HL-60 (cell line): ENCODE measurements around the gene PRKAR1B.

Experiments used
- DNase-seq, 2 experiments: peaks; one replicate each; pipeline ENCODE4 v3.0.0-alpha.2; 2010 to 2020; ENCODE audit warnings: low read depth in 1 of 2, low spot score in 1 of 2
- H3K27ac ChIP-seq: fragments of 250-450 bp; sonication (Bioruptor Pico); replicated peaks from 2 replicates; pipeline ENCODE4 v1.5.1; 2020; ENCODE audit warnings: mild to moderate bottlenecking, moderate library complexity
- H3K27me3 ChIP-seq: fragments of 250-450 bp; sonication (Bioruptor Pico); 2 replicates; pipeline ENCODE4 v1.5.1; 2021; ENCODE audit warnings: mild to moderate bottlenecking, moderate library complexity; ENCODE audit not compliant: insufficient read depth, poor library complexity, severe bottlenecking
- H3K4me3 ChIP-seq: replicated peaks from 2 replicates; pipeline ENCODE4 v1.5.1; 2011; ENCODE audit warnings: mild to moderate bottlenecking, control low read depth, low read length; ENCODE audit not compliant: insufficient read depth
- GABPA ChIP-seq: IDR thresholded peaks from 2 replicates; pipeline ENCODE4 v1.6.1; 2012; ENCODE audit warnings: low read depth
- POLR2AphosphoS5 ChIP-seq: IDR thresholded peaks from 2 replicates; pipeline ENCODE4 v1.6.1; 2012; ENCODE audit warnings: low read depth
- SPI1 ChIP-seq: IDR thresholded peaks from 2 replicates; pipeline ENCODE4 v1.6.1; 2012; ENCODE audit warnings: low read depth, mild to moderate bottlenecking, borderline replicate concordance
- TF ChIP-seq, protein P1 (sequence below): IDR thresholded peaks from one replicate; pipeline ENCODE4 v1.5.1; 2011; ENCODE audit warnings: low read length, control low read depth, inconsistent platforms; ENCODE audit not compliant: insufficient read depth
- TF ChIP-seq, protein P2 (sequence below): IDR thresholded peaks from 2 replicates; pipeline ENCODE4 v1.6.1; 2012; ENCODE audit warnings: low read depth; ENCODE audit not compliant: insufficient replicate concordance

Gene PRKAR1B

GRCh38 chr7:767580-767940 is 40.5 kb upstream of the PRKAR1B start:
- no peak for TF ChIP-seq POLR2AphosphoS5
- TF ChIP-seq, protein P1, sequence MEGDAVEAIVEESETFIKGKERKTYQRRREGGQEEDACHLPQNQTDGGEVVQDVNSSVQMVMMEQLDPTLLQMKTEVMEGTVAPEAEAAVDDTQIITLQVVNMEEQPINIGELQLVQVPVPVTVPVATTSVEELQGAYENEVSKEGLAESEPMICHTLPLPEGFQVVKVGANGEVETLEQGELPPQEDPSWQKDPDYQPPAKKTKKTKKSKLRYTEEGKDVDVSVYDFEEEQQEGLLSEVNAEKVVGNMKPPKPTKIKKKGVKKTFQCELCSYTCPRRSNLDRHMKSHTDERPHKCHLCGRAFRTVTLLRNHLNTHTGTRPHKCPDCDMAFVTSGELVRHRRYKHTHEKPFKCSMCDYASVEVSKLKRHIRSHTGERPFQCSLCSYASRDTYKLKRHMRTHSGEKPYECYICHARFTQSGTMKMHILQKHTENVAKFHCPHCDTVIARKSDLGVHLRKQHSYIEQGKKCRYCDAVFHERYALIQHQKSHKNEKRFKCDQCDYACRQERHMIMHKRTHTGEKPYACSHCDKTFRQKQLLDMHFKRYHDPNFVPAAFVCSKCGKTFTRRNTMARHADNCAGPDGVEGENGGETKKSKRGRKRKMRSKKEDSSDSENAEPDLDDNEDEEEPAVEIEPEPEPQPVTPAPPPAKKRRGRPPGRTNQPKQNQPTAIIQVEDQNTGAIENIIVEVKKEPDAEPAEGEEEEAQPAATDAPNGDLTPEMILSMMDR = no peak
- no peak for TF ChIP-seq SPI1
- no peak for TF ChIP-seq GABPA
- TF ChIP-seq, protein P2, sequence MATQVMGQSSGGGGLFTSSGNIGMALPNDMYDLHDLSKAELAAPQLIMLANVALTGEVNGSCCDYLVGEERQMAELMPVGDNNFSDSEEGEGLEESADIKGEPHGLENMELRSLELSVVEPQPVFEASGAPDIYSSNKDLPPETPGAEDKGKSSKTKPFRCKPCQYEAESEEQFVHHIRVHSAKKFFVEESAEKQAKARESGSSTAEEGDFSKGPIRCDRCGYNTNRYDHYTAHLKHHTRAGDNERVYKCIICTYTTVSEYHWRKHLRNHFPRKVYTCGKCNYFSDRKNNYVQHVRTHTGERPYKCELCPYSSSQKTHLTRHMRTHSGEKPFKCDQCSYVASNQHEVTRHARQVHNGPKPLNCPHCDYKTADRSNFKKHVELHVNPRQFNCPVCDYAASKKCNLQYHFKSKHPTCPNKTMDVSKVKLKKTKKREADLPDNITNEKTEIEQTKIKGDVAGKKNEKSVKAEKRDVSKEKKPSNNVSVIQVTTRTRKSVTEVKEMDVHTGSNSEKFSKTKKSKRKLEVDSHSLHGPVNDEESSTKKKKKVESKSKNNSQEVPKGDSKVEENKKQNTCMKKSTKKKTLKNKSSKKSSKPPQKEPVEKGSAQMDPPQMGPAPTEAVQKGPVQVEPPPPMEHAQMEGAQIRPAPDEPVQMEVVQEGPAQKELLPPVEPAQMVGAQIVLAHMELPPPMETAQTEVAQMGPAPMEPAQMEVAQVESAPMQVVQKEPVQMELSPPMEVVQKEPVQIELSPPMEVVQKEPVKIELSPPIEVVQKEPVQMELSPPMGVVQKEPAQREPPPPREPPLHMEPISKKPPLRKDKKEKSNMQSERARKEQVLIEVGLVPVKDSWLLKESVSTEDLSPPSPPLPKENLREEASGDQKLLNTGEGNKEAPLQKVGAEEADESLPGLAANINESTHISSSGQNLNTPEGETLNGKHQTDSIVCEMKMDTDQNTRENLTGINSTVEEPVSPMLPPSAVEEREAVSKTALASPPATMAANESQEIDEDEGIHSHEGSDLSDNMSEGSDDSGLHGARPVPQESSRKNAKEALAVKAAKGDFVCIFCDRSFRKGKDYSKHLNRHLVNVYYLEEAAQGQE = no peak
- Histone ChIP-seq H3K27me3 (no peaks in the 10 kb centered on the region), H3K4me3 (no peak overlapping the region), H3K27ac (no peak overlapping the region)
- no peak for DNase-seq

GRCh38 chr7:765383-765782 is 38.3 kb upstream of the PRKAR1B start:
- TF ChIP-seq SPI1 = no peak
- TF ChIP-seq, protein P2 = no peak
- TF ChIP-seq GABPA = no peak
- TF ChIP-seq, protein P1 = no peak
- TF ChIP-seq POLR2AphosphoS5 = no peak
- Histone ChIP-seq H3K27ac (no peak overlapping the region), H3K4me3 (no peak overlapping the region), H3K27me3 (no peaks in the 10 kb centered on the region)
- no peak for DNase-seq

- no peak overlapping the region for H3K4me3 ChIP-seq
- no peak for TF ChIP-seq POLR2AphosphoS5
- TF ChIP-seq SPI1 = no peak
- no peak for TF ChIP-seq GABPA
- TF ChIP-seq, protein P1 = no peak
- TF ChIP-seq, protein P2 = no peak
- no peaks in the 10 kb centered on the region for H3K27me3 ChIP-seq
- no peak for DNase-seq
- no peak overlapping the region for H3K27ac ChIP-seq
Observed at GRCh38 chr7:763762-764161, 36.7 kb upstream of the PRKAR1B start.
